ENCODE results near the gene RSPO4.

- no peak for TF ChIP-seq MECOM (CRISPR knock-in tag; IDR thresholded peaks at IDR 0.05)
- TF ChIP-seq CBX1 (IDR thresholded peaks at IDR 0.05; ENCODE audit: low read depth): no peak
These were observed 40.3 kb downstream of the RSPO4 start for GRCh38 chr20:961768-962167.
